Endothelial cell of umbilical vein (primary cell): Measurements from ENCODE around the gene FOXJ3.

Experiments
- EZH2 ChIP-seq: IDR thresholded peaks from 2 replicates; pipeline ENCODE4 v1.6.1; 2012; ENCODE audit warnings: borderline replicate concordance, low read depth, mild to moderate bottlenecking, moderate library complexity, low read length, inconsistent platforms; ENCODE audit not compliant: severe bottlenecking
- TF ChIP-seq, protein P1 (sequence below), 2 donors: IDR thresholded peaks; 1 replicate in 1 of 2; 2 replicates in 1 of 2; pipeline ENCODE4 v1.5.1; 2011; ENCODE audit warnings: low read length in 2 of 2, mild to moderate bottlenecking in 2 of 2, moderate library complexity in 2 of 2, control low read depth in 1 of 2, inconsistent platforms in 1 of 2, low read depth in 1 of 2; ENCODE audit not compliant: insufficient read depth in 1 of 2; ENCODE audit errors: extremely low read depth in 1 of 2

DNA sequence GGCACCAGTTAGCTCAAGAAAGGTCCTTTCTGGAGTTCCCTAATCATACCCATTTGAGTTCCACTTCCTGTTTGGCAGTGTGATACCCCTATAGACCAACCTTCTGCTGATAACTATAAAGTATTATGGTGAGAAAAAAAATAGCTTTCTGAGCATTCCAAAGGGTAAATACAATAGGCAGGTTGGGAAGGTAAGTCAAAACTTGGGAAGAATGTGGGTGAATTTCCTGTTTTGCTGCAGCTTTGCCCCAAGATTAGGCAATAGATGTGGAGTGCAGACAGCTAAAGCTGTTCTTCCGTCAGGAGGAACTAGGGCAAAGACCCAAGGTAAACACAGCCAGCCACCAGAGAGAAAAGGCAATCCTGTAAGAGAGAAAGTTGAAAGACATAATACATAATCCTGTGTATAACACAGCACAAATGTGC lies 120.6 kb downstream of the FOXJ3 start:
- TF ChIP-seq, protein P1, sequence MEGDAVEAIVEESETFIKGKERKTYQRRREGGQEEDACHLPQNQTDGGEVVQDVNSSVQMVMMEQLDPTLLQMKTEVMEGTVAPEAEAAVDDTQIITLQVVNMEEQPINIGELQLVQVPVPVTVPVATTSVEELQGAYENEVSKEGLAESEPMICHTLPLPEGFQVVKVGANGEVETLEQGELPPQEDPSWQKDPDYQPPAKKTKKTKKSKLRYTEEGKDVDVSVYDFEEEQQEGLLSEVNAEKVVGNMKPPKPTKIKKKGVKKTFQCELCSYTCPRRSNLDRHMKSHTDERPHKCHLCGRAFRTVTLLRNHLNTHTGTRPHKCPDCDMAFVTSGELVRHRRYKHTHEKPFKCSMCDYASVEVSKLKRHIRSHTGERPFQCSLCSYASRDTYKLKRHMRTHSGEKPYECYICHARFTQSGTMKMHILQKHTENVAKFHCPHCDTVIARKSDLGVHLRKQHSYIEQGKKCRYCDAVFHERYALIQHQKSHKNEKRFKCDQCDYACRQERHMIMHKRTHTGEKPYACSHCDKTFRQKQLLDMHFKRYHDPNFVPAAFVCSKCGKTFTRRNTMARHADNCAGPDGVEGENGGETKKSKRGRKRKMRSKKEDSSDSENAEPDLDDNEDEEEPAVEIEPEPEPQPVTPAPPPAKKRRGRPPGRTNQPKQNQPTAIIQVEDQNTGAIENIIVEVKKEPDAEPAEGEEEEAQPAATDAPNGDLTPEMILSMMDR (IDR thresholded peaks at IDR 0.05; ENCODE audit: extremely low read depth in 1 of 2, insufficient read depth in 1 of 2, low read depth in 1 of 2, low read length in 2 of 2), result no peak
- no peak for TF ChIP-seq EZH2
